GM13976 (cell line): ENCODE data around the gene SNX8.

ENCODE experiments used
- DNase-seq: peaks from one replicate; pipeline ENCODE4 v3.0.0; 2012; ENCODE audit warnings: low spot score
- CTCF ChIP-seq: IDR thresholded peaks from 2 replicates; pipeline ENCODE4 v1.5.1; 2012; ENCODE audit warnings: borderline replicate concordance, mild to moderate bottlenecking; ENCODE audit not compliant: insufficient read depth; ENCODE audit errors: extremely low read depth, missing control alignments, control extremely low read depth
- in situ Hi-C: fragments of 300-500 bp; cut with MboI; formaldehyde crosslinking; loops from one replicate; pipeline ENCODE4 v1.12.0; 2022; ENCODE audit warnings: low sequenced_read_pairs, mixed read lengths, inconsistent platforms; ENCODE audit not compliant: unreplicated experiment

The SNX8 gene

GRCh38 chr7:2220506-2220905, 93.7 kb downstream of the SNX8 start:
- no peak for TF ChIP-seq CTCF

GRCh38 chr7:2220030-2220429, 94.2 kb downstream of the SNX8 start:
- in situ Hi-C loops: no loop called here
- TF ChIP-seq CTCF: no peak

More at GRCh38 chr7:2220506-2220905, 93.7 kb downstream of the SNX8 start:
- in situ Hi-C loops: no loop called here
- DNase-seq: no peak

GRCh38 chr7:2219606-2220005, 94.6 kb downstream of the SNX8 start:
- in situ Hi-C loops: no loop called here
- no peak for TF ChIP-seq CTCF
- no peak for DNase-seq

More at GRCh38 chr7:2220030-2220429, 94.2 kb downstream of the SNX8 start:
- DNase-seq: no peak

GRCh38 chr7:2219136-2219535, 95.1 kb downstream of the SNX8 start:
- no peak for TF ChIP-seq CTCF
- in situ Hi-C loops: no loop called here
- no peak for DNase-seq

- DNase-seq: no peak
- TF ChIP-seq CTCF: no peak
- in situ Hi-C loops: no loop called here
Observed at GRCh38 chr7:2218444-2218785, 95.8 kb downstream of the SNX8 start.

GRCh38 chr7:2217716-2218443, 96.4 kb downstream of the SNX8 start:
- no peak for TF ChIP-seq CTCF
- DNase-seq: no peak
- in situ Hi-C loops: no loop called here

GRCh38 chr7:2217206-2217605, 97.0 kb downstream of the SNX8 start:
- no peak for DNase-seq
- TF ChIP-seq CTCF: no peak
- in situ Hi-C loops: no loop called here
